ENCODE results near the gene EXT2. TPM values are rescaled to one million over a fixed set of nuclear protein-coding genes. Genes with fewer than 3 reads are reported as not detected.

Gene EXT2
- total RNA-seq, 1 donor from 2014 or later, result 58.7 TPM

GRCh38 chr11:44125598-44125997, 30.1 kb downstream of the EXT2 start:
- intact Hi-C loops (cut with DNase I), result no loop called here
- no peak for ATAC-seq
- no peak for DNase-seq (ENCODE audit: low spot score)

DNA sequence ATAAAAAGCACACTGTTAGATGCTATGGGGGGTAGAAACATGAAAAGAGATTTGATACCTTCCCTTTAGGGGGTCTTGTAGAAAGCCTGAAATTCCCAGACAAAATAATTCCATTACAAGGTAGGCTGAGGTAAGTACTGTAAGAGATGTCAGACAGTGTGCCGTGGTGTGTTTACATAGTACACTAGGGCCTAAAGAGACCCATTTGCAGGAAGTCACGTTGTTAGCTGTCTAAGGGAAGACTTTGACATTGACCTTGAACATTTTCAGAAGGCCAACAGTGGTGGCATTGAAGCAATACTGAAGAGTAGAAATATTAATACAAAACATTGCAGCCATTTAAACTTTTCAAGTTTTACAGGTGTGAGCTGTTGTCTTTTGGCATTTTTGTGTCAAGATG, 30.8 kb downstream of the EXT2 start:
- intact Hi-C loops (cut with DNase I), result no loop called here
- ATAC-seq (no peak), DNase-seq (ENCODE audit: low spot score) (no peak)

DNA sequence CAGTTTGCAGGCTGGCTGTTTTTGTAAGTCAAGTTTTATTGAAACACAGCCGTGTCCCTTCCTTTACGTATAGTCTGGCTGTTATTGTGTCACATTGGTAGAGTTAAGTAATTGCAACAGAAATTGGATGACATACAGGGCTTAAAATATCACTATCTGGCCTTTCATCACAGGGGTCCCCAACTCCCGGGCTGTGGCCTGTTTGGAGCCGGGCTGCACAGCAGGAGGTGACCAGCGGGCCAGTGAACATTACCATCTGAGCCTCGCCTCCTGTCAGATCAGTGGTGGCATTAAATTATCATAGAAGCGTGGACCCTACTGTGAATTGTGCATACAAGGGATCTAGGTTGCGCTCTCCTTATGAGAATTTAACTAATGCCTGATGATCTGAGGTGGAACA, 31.7 kb downstream of the EXT2 start:
- ATAC-seq (no peak), DNase-seq (ENCODE audit: low spot score) (no peak)
- intact Hi-C loops (cut with DNase I), result no loop called here

DNA sequence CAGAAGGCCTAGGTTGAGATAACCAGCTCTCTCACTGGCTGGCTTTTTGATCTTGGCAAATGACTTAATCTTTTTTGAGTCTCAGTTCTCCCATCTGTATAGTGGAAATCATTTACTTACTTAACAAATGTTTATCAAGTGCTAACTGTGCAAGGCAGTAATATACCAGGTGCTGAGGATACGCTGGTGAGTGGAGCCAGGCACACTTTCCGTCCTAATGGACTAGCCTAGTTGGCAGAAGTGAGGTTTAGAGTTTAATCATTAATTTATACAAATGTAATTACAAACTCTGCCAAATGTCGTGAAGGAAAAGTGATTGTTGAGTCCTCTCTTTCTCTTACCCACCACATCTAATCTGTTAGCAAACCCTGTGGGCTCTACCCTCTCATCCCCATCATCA, 33.3 kb downstream of the EXT2 start:
- intact Hi-C loops (cut with DNase I), result no loop called here
- ATAC-seq (no peak), DNase-seq (ENCODE audit: low spot score) (no peak)

DNA sequence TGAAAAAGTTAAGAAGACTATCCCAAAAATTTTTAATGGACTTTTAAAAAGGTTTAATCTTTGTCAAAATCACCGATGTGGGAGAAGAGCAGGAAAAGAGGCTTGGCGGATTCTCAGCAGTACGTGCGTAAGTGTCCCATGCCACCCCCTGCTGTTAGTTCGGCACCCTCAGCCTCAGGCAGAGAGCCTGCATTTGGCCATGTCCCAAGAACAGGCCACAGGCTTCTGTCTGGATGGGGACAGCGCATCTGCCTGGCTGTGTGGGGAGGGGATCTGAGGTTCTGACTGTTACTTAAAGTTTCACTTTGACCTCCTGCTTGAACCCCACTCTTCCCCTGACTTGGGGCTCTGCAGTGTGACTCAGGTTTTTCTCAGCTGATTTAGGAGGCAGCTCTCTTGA, 35.3 kb downstream of the EXT2 start:
- intact Hi-C loops (cut with DNase I), result no loop called here
- DNase-seq (ENCODE audit: low spot score) (no peak), ATAC-seq (no peak)

GRCh38 chr11:44133335-44133946, 38.0 kb downstream of the EXT2 start:
- DNase-seq (ENCODE audit: low spot score) (no peak), ATAC-seq (peak; percentile 62)
- intact Hi-C loops (cut with DNase I), result no loop called here

GRCh38 chr11:44134625-44135024, 39.1 kb downstream of the EXT2 start:
- ATAC-seq, result no peak
- intact Hi-C loops (cut with DNase I), result no loop called here
- DNase-seq (ENCODE audit: low spot score), result no peak

DNA sequence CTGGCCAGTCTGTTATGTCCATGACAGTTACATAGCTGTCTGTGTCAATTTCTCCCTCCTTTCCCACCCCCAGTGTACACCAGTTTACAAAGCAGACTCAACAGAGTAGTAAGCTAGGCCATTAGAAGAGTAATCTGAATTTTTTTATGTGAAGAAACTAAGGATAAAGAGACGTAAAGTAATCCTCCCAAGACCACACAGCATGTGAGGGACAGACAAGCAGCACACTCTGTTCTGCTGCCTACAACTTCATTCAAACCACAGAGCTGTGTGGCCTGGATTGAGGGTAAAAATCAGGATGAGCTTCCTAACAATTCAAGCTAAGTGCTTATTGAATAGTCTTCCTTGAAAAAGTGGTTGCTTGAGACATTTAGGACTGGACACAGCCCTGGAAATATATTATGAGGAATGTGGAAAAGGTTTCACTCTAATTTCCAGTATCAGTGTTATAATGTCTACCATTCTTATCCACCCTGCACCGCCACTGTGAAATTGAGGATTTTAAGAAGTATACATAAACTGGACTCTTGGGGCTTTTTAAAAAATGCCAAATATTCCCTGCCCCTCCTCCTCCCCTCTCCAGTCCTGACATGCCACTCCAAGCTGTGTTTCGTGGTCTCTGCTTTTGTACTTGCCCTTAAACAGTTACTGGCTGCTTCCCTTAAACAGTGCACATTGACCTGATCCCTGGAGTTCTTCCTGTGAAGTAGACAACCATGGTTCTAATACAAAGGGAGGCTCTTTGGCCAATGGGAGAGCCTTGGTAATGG, 40.9 kb downstream of the EXT2 start:
- DNase-seq (ENCODE audit: low spot score), result no peak
- intact Hi-C loops (cut with DNase I), result no loop called here
- ATAC-seq, result no peak

GRCh38 chr11:44137057-44137456, 41.6 kb downstream of the EXT2 start:
- intact Hi-C loops (cut with DNase I), result no loop called here
- no peak for ATAC-seq
- no peak for DNase-seq (ENCODE audit: low spot score)

DNA sequence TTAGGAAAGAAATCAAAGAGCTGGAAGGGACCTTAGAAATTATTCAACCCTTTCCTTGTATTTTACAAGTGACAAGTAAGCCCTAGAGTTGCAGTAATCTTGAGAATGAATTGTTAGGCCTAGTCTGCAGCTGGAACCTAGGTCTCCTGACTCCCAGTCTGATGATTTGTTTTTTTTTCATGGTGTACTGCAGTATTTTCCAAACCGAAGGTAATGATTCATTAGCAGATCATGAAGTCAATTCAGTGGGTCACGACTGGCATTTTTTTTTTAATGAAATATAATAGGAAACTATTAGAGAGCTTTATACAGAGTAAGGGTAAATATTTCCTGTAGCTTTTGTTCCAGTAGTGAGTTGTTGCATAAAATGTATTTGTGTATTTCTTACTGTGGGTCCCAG, 42.8 kb downstream of the EXT2 start:
- no peak for ATAC-seq
- no peak for DNase-seq (ENCODE audit: low spot score)
- intact Hi-C loops (cut with DNase I), result no loop called here

- ATAC-seq (no peak), DNase-seq (ENCODE audit: low spot score) (no peak)
- intact Hi-C loops (cut with DNase I), result no loop called here
These were observed 43.5 kb downstream of the EXT2 start for GRCh38 chr11:44138980-44139379.

DNA sequence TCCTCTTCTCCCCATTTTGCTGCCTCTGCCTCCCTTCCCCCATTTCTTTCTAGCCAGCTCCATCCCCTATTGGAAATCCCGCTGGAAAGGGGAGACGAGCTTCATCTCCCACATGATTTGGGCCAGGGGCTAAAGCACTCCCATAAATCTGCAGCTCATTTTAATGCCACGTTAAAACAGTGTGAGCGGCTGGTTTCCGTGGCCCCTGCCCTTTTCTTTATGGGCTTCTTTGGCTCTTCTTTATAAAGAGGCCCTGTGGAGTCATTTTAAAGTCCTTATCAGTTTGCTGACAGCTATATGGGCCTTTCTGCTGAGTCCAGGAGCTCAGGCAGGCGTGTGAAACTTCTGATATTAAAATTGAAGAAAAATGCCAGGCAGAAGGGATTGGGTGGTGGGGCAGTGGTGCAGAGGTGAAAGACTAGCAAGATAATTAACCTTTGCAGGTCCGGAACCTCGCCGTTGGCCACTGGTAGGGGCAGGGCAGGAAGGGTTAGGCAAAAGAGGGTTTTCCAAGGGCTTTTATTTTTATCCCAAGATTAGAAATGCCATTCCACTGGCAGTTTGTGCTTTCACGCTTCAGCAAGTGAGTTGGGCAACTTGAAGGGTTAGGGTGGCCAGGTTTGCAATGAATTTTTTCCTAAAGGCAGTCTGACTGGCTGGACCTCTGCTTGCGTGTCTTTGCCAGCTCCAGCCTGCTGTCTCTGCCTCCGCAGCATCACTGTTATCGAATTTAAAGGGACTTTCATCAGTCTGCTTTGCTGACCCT, 44.3 kb downstream of the EXT2 start:
- DNase-seq (ENCODE audit: low spot score) (no peak), ATAC-seq (no peak)
- intact Hi-C loops (cut with DNase I), result no loop called here

DNA sequence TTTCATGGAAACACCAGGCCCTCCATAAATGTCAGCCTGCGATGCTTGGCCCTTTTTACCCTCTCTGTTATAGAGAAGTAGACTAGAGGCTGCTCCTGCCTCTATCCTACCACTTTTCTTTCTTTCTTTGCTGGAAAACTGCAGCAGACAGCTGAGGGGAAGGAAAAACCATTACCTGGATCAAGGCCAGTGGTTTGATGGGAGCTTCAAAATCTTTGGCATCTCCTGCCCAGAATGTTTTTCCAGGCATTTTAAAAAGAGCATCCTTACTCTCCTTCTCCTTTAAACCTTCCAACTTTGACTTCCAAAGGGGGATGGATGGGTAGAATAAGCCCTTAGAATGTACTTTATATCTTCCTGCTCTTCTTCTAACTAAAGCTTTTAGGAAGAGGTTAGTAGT, 44.9 kb downstream of the EXT2 start:
- intact Hi-C loops (cut with DNase I), result no loop called here
- no peak for ATAC-seq
- DNase-seq (ENCODE audit: low spot score), result no peak

GRCh38 chr11:44140805-44141204, 45.3 kb downstream of the EXT2 start:
- DNase-seq (ENCODE audit: low spot score) (no peak), ATAC-seq (no peak)
- intact Hi-C loops (cut with DNase I), result no loop called here

DNA sequence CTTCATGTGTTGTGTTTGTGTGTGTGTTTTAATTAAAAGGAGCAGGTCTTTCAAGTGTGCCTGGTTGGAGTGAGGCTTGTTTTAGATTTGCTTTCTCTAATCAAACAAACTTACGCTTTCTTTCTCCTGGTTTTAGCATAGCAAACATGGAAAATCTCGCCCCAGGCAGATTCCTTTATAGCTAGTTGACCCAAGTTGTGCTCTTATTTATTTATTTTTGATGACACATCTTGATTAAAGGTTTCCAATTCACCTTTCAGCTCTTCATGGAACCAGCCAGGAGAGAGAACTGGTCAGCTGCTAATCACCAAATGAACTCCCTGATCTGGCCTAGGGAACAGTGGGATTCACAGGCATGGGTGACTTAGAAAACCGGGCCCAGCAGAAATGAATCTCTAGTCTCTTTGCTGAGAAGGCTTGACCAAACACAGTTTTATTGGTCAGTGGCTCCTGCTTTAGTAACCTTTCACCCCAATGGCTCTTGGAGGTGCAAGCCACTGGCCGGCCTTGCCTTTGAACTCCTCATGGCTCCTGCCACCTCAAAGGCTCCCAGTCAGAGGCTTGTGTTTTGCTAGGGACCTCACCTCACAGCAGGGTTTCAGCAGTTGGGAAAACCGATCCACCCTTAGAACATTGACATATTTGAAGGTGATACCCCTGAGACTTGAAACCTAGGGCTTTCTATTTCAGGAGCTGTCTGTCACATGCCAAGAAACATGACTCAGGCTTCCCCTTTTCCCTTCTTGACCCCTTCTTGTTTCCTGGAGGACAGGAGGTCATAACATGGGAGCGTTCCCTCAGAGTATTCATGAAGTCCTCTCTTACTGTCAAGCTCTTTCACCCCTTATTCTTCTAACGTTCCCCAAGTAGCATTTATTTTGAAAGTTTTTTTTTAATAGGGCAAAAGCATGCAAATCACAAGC, 48.8 kb downstream of the EXT2 start:
- no peak for ATAC-seq
- intact Hi-C loops (cut with DNase I), result no loop called here
- DNase-seq (ENCODE audit: low spot score), result no peak

GRCh38 chr11:44145011-44145775, 49.7 kb downstream of the EXT2 start:
- intact Hi-C loops (cut with DNase I), result no loop called here
- no peak for ATAC-seq

DNA sequence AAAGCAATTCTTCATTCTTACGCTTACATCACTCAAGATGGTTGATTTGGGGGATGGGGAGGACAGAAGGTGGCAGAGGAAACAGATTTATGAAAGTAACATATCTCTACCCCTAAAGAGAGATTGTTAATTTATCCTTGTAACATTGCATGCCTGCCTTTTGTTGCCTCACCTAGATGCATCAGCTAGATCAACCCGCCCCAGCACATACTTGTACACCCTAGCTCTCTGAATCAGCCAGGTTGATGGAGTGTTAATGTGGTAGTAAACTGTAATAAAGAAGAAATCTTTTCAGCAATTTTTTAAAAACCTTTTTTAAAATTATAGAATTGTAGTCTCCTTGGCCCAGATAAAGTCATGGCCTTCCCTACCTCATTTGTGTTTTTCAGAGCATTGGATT, 51.5 kb downstream of the EXT2 start:
- DNase-seq (ENCODE audit: low spot score), result no peak
- no peak for ATAC-seq
- intact Hi-C loops (cut with DNase I), result no loop called here

More at GRCh38 chr11:44145011-44145775, 49.7 kb downstream of the EXT2 start:
- DNase-seq (ENCODE audit: low spot score), result no peak

DNA sequence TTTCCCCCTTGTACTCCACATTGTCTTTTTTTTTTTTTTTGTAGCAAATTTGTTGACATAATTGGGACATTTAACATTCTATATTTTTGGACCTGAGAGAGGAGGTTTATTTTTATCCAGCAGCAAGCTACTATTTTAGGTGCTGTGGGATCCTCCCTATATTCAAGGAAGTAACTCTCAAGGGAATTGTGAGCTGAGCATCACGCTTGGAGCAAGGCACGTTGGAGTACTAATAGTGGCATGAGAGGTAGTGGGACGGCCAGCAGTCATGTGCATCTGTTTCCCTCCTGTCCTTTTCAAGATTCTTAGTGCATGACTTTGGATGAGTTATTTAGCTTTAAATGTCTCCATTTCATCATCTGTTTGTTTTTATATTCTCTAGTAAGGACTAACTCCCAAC, 52.3 kb downstream of the EXT2 start:
- no peak for ATAC-seq

DNA sequence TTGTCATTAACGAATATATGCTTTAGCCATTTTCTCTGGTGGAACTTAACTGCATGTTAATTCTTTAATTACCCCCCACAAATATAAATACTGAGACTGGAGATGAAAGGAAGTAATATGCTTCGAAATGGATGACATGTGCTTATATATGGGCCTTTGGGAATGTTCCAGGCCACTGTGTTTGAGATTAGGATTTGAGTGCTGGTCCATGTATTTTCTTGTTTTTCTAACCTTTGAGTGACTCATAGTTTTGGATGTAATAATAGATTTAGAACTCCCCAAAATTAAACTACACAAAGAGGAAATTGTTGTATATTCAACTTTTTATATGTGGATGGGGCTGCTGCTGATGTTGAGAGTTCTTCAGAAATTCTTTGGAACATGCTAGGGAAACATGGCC, 54.2 kb downstream of the EXT2 start:
- ATAC-seq, result no peak
- intact Hi-C loops (cut with DNase I), result no loop called here

More for the DNA sequence above, 52.3 kb downstream of the EXT2 start:
- DNase-seq (ENCODE audit: low spot score), result no peak
- intact Hi-C loops (cut with DNase I), result no loop called here

More for the DNA sequence above, 54.2 kb downstream of the EXT2 start:
- no peak for DNase-seq (ENCODE audit: low spot score)
